Measurements from ENCODE around the gene SSTR1.

- TF ChIP-seq CTCF (conservative IDR thresholded peaks at IDR 0.05; ENCODE audit: low read depth, low read length) (no peak), EZH2 (IDR thresholded peaks at IDR 0.05; ENCODE audit: low read length, unreplicated experiment) (no peak), EZH2phosphoT487 (IDR thresholded peaks at IDR 0.05; ENCODE audit: borderline replicate concordance, low read length) (no peak)
These were observed 9.8 kb downstream of the SSTR1 start for GRCh38 chr14:38217553-38217952.

Measured in PC-3 (cell line).